ENCODE measurements around the gene CACNG7.

DNA sequence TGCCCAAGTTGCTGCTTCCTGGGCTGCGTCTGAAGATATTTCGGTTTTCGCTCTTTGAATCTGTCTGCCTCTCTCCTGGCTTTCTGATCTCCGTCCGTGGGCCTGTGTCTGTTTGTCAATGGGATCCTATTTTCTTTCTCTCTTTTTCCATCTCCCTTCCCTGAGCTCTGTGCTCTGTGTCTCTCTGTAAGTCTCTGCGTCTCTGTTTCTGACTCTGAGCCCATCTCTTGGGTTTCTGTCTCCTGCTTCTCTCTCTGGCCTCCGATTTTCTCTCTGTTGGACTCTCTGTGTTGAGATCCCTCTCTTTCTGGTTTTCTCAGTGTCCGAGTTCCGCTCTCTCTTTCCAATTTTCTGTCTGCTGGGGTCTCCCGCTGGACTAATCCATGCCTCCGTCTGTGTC, 25.3 kb upstream of the CACNG7 start:
- TF ChIP-seq, protein P1, sequence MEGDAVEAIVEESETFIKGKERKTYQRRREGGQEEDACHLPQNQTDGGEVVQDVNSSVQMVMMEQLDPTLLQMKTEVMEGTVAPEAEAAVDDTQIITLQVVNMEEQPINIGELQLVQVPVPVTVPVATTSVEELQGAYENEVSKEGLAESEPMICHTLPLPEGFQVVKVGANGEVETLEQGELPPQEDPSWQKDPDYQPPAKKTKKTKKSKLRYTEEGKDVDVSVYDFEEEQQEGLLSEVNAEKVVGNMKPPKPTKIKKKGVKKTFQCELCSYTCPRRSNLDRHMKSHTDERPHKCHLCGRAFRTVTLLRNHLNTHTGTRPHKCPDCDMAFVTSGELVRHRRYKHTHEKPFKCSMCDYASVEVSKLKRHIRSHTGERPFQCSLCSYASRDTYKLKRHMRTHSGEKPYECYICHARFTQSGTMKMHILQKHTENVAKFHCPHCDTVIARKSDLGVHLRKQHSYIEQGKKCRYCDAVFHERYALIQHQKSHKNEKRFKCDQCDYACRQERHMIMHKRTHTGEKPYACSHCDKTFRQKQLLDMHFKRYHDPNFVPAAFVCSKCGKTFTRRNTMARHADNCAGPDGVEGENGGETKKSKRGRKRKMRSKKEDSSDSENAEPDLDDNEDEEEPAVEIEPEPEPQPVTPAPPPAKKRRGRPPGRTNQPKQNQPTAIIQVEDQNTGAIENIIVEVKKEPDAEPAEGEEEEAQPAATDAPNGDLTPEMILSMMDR (IDR thresholded peaks at IDR 0.05) = no peak
- no peak for TF ChIP-seq POLR2A (IDR thresholded peaks at IDR 0.05)
- TF ChIP-seq POLR2AphosphoS5 (IDR thresholded peaks at IDR 0.05) = no peak
- TF ChIP-seq EP300 (IDR thresholded peaks at IDR 0.05) = no peak
